Activated naive CD8-positive, alpha-beta T cell treated with anti-CD3 and anti-CD28 coated beads, Interleukin-2, amount 10 ng/mL, durations not matched to agents 7 days and 5 days (primary cell): ENCODE data around the gene CTDSP2. TPM values are rescaled to one million over a fixed set of nuclear protein-coding genes. Genes with fewer than 3 reads are reported as not detected.
"Not testable (repeated sequence)": the region's sequence is repeated elsewhere in the genome, so short reads cannot be mapped to it uniquely, and the experiment has no call there.

ENCODE experiments used
- ATAC-seq: fragments of 150-1000 bp; cut with Tn5 transposase; one replicate; pipeline ENCODE4 v1.10.0; 2021; ENCODE audit warnings: low read depth, moderate library complexity
- POLR2A ChIA-PET: fragments of 350-600 bp; sonication (Branson Sonifier 250); formaldehyde crosslinking; loops from one replicate; lab custom pipeline; 2021; ENCODE audit warnings: antibody characterized with exemption; lab: Charles Lee
- DNase-seq: peaks from one replicate; pipeline ENCODE4 v3.0.0; 2021
- H3K27ac Mint-ChIP-seq: one replicate; pipeline ENCODE4 v1.8.0; 2022; ENCODE audit warnings: mild to moderate bottlenecking, mixed read lengths
- H3K27me3 Mint-ChIP-seq: one replicate; pipeline ENCODE4 v1.8.0; 2022; ENCODE audit warnings: mild to moderate bottlenecking, moderate library complexity, mixed read lengths
- H3K36me3 Mint-ChIP-seq: one replicate; pipeline ENCODE4 v1.8.0; 2021; ENCODE audit warnings: mild to moderate bottlenecking, mixed read lengths
- H3K4me1 Mint-ChIP-seq: one replicate; pipeline ENCODE4 v1.8.0; 2021; ENCODE audit warnings: mixed read lengths
- H3K4me3 Mint-ChIP-seq: one replicate; pipeline ENCODE4 v1.8.0; 2022; ENCODE audit warnings: mild to moderate bottlenecking, moderate library complexity, mixed read lengths
- H3K9me3 Mint-ChIP-seq: one replicate; pipeline ENCODE4 v1.8.0; 2021; ENCODE audit warnings: mixed read lengths
- total RNA-seq, 2 experiments: library from RNA; stranded (reverse); gene quantifications; one replicate each; pipeline ENCODE4 v1.2.3, GENCODE V29; 2021

Gene CTDSP2
- total RNA-seq, 2 experiments from 2014 or later: 161 TPM

DNA sequence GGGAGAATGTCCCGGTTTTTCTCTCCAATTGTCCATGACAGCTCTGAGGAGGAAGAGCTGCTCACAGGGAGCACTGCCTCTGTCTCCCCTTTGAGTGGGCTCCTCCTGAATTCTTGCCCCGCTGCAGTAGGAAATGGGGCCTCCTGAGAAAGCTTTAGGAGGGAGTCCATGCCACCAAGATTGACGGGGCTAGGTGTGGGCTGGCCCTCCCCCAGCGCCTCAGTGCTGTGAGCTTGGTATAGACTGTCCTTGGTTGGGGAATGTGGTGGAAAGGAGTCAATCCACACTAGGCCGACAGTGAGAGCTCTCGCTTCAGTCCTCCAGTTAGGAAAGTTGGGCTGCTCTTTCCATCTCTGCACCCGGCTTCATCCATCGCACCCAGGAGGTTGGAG, 23.4 kb upstream of the CTDSP2 start:
- DNase-seq: no peak
- POLR2A ChIA-PET: no interaction called here
- Mint-ChIP-seq H3K27ac (no peak overlapping the region), H3K36me3 (peaks cover 1% of the 10 kb centered on the region), H3K4me3 (no peak overlapping the region), H3K27me3 (peaks cover 2% of the 10 kb centered on the region), H3K4me1 (peaks cover 6% of the 10 kb centered on the region), H3K9me3 (no peaks in the 10 kb centered on the region)
- no peak for ATAC-seq

DNA sequence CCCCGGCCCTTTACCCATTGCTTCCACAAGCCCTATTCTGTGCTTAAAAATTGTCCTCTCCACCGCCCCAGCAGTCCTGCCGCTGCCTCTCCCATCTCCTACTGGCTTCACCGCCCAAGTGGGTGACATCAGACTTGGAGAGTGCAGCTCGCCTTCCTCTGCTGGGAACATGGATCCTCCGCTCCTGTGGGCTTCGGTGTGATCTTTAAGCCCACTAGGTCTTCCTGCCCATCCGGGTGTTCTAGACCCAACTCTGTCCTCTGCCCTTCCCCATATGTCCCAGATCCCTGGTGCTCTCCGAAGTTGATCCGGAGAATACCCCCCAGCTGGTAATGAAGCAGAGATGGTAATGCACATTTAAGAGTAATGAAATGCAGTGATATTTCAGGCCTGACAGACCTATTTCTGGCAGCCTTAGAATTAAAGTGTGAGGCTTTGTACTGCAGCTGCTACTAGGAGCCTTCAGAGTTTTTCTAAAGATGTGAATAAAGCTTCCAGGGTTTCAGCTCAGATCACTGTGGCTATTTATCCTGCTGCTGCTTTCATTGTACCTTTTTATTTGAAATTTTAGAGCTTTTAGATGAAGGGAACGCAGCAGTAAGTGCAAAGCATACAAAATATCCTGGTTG, 22.9 kb upstream of the CTDSP2 start:
- ATAC-seq (no peak), DNase-seq (no peak)
- Mint-ChIP-seq H3K4me1 (peaks cover 7% of the 10 kb centered on the region), H3K4me3 (no peak overlapping the region), H3K36me3 (peaks cover 1% of the 10 kb centered on the region), H3K27ac (no peak overlapping the region), H3K9me3 (no peaks in the 10 kb centered on the region), H3K27me3 (peaks cover 6% of the 10 kb centered on the region)
- POLR2A ChIA-PET: no interaction called here

DNA sequence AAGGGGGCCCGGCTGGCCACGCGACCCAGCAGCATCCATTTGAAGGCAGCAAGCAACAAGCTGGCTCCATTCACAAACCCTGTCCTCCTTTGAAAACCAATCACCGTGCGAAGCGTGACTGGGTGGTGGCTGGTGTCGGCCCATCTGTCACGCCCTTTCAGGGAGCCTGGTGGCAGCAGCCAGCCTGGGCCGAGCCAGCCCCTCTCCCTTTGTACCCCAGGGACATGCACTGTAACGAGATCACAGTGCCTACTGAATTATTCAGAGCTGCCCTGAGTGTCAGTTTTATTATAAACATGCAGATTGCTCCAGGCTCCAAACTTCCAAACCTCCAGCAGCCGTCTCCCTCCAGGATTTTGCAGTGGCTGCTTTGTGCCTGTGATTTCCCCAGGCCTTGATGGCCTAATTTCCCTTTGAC, 22.3 kb upstream of the CTDSP2 start:
- Mint-ChIP-seq H3K4me3 (no peak overlapping the region), H3K9me3 (no peaks in the 10 kb centered on the region), H3K27me3 (peaks cover 9% of the 10 kb centered on the region), H3K36me3 (peaks cover 1% of the 10 kb centered on the region), H3K4me1 (peaks cover 7% of the 10 kb centered on the region), H3K27ac (no peak overlapping the region)
- DNase-seq (no peak), ATAC-seq (no peak)
- POLR2A ChIA-PET: no interaction called here

DNA sequence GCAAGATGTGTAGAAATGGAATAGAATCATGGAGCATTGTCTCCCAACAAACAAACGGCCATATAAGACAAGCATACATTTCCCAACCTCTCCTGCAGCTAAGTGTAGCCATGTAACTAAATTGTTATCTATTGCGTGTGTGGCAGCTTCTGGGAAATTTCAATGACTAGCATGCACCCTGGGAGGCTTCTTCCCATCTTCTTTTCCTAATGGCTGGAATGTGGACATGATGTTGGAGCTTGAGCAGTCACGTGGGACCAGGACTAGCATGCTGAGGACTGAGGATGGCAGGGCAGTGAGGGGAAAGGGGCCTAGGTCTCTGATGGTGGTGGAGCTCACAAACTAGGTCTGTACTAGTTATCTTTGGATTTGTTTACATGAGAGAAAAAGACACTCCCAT, 21.7 kb upstream of the CTDSP2 start:
- DNase-seq: no peak
- no peak for ATAC-seq
- Mint-ChIP-seq H3K9me3 (no peaks in the 10 kb centered on the region), H3K4me3 (no peak overlapping the region), H3K4me1 (peaks cover 7% of the 10 kb centered on the region), H3K27ac (no peak overlapping the region), H3K36me3 (peaks cover 1% of the 10 kb centered on the region), H3K27me3 (peaks cover 11% of the 10 kb centered on the region)
- POLR2A ChIA-PET: no interaction called here

DNA sequence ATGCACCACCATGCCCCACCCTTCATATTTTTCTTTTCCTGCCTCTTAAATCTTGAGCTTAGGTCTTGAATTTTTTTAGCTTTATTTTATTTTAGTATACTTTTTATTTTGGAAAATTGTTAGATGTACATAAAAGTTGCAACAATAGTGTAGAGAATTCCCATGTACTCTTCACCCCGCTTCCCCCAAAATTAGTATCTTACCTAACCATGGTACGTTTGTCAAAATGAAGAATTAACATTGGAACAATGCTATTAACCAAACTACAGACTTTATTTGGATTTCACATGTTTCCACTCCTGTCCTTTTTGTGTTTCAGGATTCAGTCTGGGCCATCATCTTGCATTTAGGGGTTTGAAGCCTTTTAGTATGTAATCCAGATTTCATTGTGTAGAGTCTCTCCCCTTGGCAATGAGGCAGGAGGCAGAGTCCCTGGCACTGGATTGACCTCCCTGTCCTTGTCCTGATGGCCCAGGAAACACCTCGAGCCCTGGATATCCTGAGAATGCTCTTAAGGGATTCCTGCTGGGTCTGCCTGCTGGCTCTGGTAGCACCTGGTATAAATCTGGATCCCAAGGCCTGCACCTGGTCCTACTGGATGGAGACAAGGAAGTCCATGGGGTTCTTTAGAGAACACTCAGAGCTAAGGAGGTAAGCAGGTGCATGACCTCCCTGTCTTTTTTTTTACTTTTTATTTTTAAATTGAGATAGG, 19.9 kb upstream of the CTDSP2 start:
- Mint-ChIP-seq H3K27me3 (peaks cover 13% of the 10 kb centered on the region), H3K4me3 (no peak overlapping the region), H3K9me3 (no peaks in the 10 kb centered on the region), H3K36me3 (no peaks in the 10 kb centered on the region), H3K27ac (no peak overlapping the region), H3K4me1 (peaks cover 7% of the 10 kb centered on the region)
- POLR2A ChIA-PET: no interaction called here
- no peak for ATAC-seq
- DNase-seq: no peak

DNA sequence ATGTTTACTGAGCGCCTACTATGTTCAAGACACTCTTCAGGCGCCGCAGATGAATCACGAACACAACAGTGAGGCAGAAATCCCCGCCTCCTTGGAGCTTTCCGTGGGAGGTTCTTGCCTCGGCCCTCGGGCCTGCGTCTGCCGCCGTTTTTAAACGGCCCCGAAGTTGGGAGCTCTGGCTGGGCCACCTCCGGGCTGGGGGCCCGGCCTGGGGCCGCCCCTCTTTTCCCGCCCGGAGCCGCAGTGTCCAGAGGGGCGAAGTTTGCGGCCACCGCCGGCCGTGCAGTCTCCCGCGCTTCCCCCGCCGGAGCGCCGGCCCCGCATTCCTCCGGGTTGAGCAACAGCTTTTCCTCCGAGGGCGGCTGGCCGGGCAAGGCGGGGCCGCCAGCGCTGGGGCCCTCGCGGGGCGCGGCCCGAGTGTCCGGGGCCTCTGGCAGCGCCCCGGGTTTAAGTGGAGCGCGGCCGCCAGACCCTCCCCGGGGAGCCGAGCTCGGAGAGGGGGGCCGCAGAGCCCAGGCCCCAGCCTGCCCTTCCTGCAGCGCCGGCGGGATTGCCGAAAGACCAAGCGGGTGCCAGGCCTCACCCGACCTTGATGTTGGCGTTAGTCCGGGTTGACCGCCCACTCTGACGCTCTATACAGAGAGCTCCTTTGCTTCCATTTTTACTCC, 18.7 kb upstream of the CTDSP2 start:
- H3K4me1 Mint-ChIP-seq: peaks cover 8% of the 10 kb centered on the region
- peak; percentile 86 for ATAC-seq
- peak overlapping the region; percentile 78 for H3K4me3 Mint-ChIP-seq
- POLR2A ChIA-PET: interaction anchor here (0.9 to 2.0 kb wide), 3 partner anchors 9 to 33 kb away, joined by 3 to 6 read pairs (median 3); partner anchors contain the start of gene CTDSP2
- H3K27ac Mint-ChIP-seq: peak overlapping the region; percentile 44
- no peaks in the 10 kb centered on the region for H3K9me3 Mint-ChIP-seq
- H3K36me3 Mint-ChIP-seq: no peaks in the 10 kb centered on the region
- peaks cover 15% of the 10 kb centered on the region for H3K27me3 Mint-ChIP-seq
- DNase-seq: peak; percentile 56

DNA sequence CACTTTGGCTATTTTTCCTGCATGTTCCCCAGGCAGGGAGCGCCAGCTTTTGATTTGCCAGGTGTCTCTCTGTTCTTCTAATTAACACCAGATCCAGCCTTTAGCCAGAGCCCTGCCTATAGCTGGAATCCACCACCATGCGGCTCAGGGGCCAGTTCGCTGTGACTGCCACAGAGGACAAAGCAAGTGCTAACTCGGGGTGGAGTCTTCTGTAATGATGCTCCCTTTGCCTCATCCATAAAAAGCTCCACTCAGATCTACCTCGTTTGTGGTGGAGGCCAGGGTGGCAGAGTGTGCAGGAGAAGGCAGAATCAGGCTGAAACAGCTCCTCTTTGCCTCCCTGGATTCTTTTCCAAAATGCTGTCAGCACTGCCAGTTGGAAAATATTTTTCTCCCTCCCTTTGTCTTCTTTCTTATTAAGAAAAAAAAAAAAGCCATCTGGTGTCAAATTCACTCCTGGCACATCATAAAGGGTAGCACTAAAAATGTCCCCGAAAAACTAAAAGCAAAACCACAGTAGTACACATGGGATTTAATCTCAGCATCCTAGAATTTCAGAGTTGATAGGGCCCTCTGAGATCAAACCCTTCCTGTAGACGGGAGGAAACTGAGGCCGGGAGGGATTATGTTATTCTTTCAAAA, 18.0 kb upstream of the CTDSP2 start:
- DNase-seq: no peak
- H3K9me3 Mint-ChIP-seq: no peaks in the 10 kb centered on the region
- ATAC-seq: no peak
- H3K4me3 Mint-ChIP-seq: peak overlapping the region; percentile 60
- no peaks in the 10 kb centered on the region for H3K36me3 Mint-ChIP-seq
- POLR2A ChIA-PET: interaction anchor here (0.9 to 2.0 kb wide), 3 partner anchors 10 to 34 kb away, joined by 3 to 6 read pairs (median 3); partner anchors contain the start of gene CTDSP2
- peaks cover 8% of the 10 kb centered on the region for H3K4me1 Mint-ChIP-seq
- peaks cover 15% of the 10 kb centered on the region for H3K27me3 Mint-ChIP-seq
- H3K27ac Mint-ChIP-seq: no peak overlapping the region

DNA sequence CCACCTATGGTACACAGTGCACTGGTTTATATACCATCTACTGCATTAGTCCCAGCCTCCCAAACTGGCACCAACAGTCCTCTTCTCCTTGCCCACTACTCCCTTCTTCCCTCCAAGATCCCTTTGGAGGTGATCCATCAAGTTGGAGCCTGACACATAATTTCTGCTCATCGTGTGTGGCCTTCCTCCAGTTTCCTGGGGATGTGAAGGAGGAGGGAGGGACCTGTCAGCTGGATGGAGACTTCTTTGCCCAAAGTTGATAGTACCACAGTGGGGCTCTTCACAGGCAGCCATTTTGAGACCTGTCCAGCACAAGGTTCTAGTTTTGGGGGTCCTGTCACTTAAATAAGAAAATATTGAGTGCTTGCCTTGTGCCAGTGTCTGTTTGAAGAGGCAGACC, 17.1 kb upstream of the CTDSP2 start:
- H3K27ac Mint-ChIP-seq: no peak overlapping the region
- no peaks in the 10 kb centered on the region for H3K36me3 Mint-ChIP-seq
- no peak overlapping the region for H3K4me3 Mint-ChIP-seq
- POLR2A ChIA-PET: interaction anchor here (2.0 kb wide), 1 partner anchor 11 kb away, joined by 6 read pairs; no protein-coding TSS in a partner anchor
- H3K9me3 Mint-ChIP-seq: no peaks in the 10 kb centered on the region
- no peak for DNase-seq
- H3K4me1 Mint-ChIP-seq: peaks cover 8% of the 10 kb centered on the region
- no peak for ATAC-seq
- H3K27me3 Mint-ChIP-seq: peaks cover 15% of the 10 kb centered on the region

DNA sequence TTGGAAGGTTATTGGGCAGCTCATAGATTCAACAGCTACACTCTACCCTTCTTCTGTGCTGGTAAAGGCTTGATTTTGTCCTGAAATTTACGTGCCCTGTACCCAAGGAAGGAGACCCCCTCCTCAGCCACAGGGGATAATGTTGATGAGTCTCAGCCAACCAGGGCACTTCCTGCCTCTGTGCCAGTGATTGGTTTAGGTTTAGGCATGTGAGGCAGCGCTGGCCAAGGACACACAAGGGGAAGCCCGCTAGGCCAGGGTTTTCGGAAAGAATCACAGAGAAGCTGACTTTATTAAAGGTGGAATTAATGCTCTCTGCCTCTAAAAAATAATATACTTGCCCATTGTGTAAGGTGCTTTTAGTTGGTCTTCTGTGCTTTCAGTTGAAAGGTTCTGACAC, 15.4 kb upstream of the CTDSP2 start:
- POLR2A ChIA-PET: no interaction called here
- peaks cover 8% of the 10 kb centered on the region for H3K4me1 Mint-ChIP-seq
- H3K9me3 Mint-ChIP-seq: no peaks in the 10 kb centered on the region

DNA sequence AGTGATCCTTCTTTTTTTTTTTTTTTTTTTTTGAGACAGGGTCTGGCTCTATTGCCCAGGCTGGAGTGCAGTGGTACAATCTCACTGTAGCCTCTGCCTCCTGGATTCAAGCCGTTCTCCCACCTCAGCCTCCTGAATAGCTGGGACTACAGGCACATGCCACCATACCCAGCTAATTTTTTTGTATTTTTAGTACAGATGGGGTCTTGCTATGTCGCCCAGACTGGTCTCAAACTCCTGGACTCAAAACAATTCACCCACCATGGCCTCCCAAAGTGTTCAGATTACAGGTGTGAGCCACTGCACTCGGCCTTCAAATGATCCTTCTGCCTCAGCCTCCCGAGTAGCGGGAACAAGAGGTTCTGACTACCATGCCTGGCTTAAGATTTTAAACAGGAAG, 14.4 kb upstream of the CTDSP2 start:
- H3K36me3 Mint-ChIP-seq, ATAC-seq, H3K4me3 Mint-ChIP-seq, POLR2A ChIA-PET, DNase-seq, H3K9me3 Mint-ChIP-seq, H3K27ac Mint-ChIP-seq, H3K4me1 Mint-ChIP-seq: not testable (repeated sequence)
- H3K27me3 Mint-ChIP-seq: peaks cover 23% of the 10 kb centered on the region

More for the DNA sequence above, 15.4 kb upstream of the CTDSP2 start:
- Mint-ChIP-seq H3K27me3 (peaks cover 17% of the 10 kb centered on the region), H3K27ac (no peak overlapping the region), H3K4me3 (no peak overlapping the region), H3K36me3 (no peaks in the 10 kb centered on the region)
- ATAC-seq (no peak), DNase-seq (no peak)

DNA sequence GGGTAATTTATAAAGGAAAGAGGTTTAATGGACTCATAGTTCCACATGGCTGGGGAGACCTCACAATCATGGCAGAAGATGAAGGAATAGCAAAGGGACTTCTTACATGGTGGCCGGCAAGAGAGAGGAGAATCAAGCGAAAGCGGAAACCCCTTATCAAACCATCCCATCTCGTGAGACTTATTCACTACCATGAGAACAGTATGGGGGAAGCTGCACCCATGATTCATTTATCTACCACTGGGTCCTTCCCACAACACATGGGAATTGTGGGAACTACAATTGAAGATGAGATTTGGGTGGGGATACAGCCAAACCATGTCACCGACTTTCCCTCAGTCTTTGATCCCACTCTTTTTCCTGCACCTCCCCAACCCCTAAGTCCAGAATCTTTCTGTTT, 12.6 kb upstream of the CTDSP2 start:
- DNase-seq (no peak), ATAC-seq (no peak)
- Mint-ChIP-seq H3K27me3 (peaks cover 22% of the 10 kb centered on the region), H3K27ac (no peak overlapping the region), H3K36me3 (no peaks in the 10 kb centered on the region), H3K9me3 (no peaks in the 10 kb centered on the region), H3K4me1 (peaks cover 2% of the 10 kb centered on the region), H3K4me3 (no peak overlapping the region)
- POLR2A ChIA-PET: interaction anchor here (0.7 kb wide), 1 partner anchor 24 kb away, joined by 5 read pairs; no protein-coding TSS in a partner anchor

DNA sequence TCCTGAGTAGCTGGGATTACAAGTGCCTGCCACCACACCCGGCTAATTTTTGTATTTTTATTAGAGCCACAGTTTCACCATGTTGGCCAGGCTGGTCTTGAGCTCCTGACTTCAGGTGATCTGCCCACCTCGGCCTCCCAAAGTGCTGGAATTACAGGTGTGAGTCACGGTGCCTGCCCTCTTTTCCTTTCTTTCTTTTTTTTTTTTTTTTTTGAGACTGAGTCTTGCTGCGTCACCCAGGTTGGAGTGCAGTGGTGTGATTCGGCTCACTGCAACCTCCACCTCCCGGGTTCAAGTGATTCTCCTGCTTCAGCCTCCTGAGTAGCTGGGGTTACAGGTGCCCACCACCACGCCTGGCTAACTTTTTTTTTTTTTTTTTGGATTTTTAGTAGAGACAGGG, 11.6 kb upstream of the CTDSP2 start:
- ATAC-seq: not testable (repeated sequence)

DNA sequence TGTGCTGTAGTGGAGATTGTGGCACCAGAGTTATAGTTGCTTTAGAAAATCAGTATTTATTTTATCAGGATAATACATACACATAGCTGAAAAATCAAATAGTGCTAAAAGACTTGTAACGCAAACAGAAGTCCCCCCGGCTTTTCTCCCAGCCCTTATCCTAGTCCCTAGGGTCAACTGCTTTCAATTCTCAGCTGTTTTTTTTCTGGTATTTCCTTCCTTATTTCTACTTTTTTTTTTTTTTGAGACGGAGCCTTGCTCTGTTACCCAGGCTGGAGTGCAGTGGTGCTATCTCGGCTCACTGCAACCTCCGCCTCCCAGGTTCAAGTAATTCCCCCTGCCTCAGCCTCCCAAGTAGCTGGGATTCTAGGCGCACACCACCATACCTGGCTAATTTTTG, 8.4 kb upstream of the CTDSP2 start:
- ATAC-seq (no peak), DNase-seq (no peak)
- Mint-ChIP-seq H3K27me3 (peaks cover 37% of the 10 kb centered on the region), H3K36me3 (no peaks in the 10 kb centered on the region), H3K27ac (no peak overlapping the region), H3K4me3 (no peak overlapping the region), H3K4me1 (peaks cover 2% of the 10 kb centered on the region), H3K9me3 (no peaks in the 10 kb centered on the region)
- POLR2A ChIA-PET: no interaction called here

More for the DNA sequence above, 11.6 kb upstream of the CTDSP2 start:
- POLR2A ChIA-PET, H3K36me3 Mint-ChIP-seq, H3K4me3 Mint-ChIP-seq, H3K4me1 Mint-ChIP-seq, H3K9me3 Mint-ChIP-seq, DNase-seq, H3K27ac Mint-ChIP-seq: not testable (repeated sequence)
- peaks cover 24% of the 10 kb centered on the region for H3K27me3 Mint-ChIP-seq
